Measurements from ENCODE around the gene LAMA5.

LAMA5 gene

GRCh38 chr20:62392077-62392418 lies 24.9 kb upstream of the LAMA5 start:
- Histone ChIP-seq H3K4me1 (ENCODE audit: insufficient read depth, low read length) (peaks cover 9% of the 10 kb centered on the region), H3K4me3 (ENCODE audit: low read depth in 1 of 2, low read length in 2 of 2) (no peak overlapping the region), H3K27me3 (ENCODE audit: control insufficient read depth in 1 of 2, insufficient read depth in 2 of 2, low read length in 2 of 2) (no peaks in the 10 kb centered on the region), H3K36me3 (ENCODE audit: insufficient read depth, low read length) (peaks cover 26% of the 10 kb centered on the region), H3K9ac (ENCODE audit: low read length) (no peak overlapping the region), H3K27ac (ENCODE audit: low read depth, low read length) (no peak overlapping the region), H3K9me3 (ENCODE audit: low read length) (no peaks in the 10 kb centered on the region)

GRCh38 chr20:62391165-62392076 lies 24.3 kb upstream of the LAMA5 start:
- no peaks in the 10 kb centered on the region for H3K27me3 ChIP-seq (ENCODE audit: control insufficient read depth in 1 of 2, insufficient read depth in 2 of 2, low read length in 2 of 2)
- H3K9me3 ChIP-seq (ENCODE audit: low read length): no peaks in the 10 kb centered on the region
- H3K9ac ChIP-seq (ENCODE audit: low read length): no peak overlapping the region
- H3K4me1 ChIP-seq (ENCODE audit: insufficient read depth, low read length): peaks cover 9% of the 10 kb centered on the region
- no peak overlapping the region for H3K4me3 ChIP-seq (ENCODE audit: low read depth in 1 of 2, low read length in 2 of 2)
- H3K36me3 ChIP-seq (ENCODE audit: insufficient read depth, low read length): peaks cover 26% of the 10 kb centered on the region
- no peak overlapping the region for H3K27ac ChIP-seq (ENCODE audit: low read depth, low read length)

GRCh38 chr20:62390317-62391164 lies 23.4 kb upstream of the LAMA5 start:
- no peak overlapping the region for H3K27ac ChIP-seq (ENCODE audit: low read depth, low read length)
- no peaks in the 10 kb centered on the region for H3K9me3 ChIP-seq (ENCODE audit: low read length)
- peaks cover 26% of the 10 kb centered on the region for H3K36me3 ChIP-seq (ENCODE audit: insufficient read depth, low read length)
- peaks cover 14% of the 10 kb centered on the region for H3K4me1 ChIP-seq (ENCODE audit: insufficient read depth, low read length)
- no peak overlapping the region for H3K9ac ChIP-seq (ENCODE audit: low read length)
- no peak overlapping the region for H3K4me3 ChIP-seq (ENCODE audit: low read depth in 1 of 2, low read length in 2 of 2)
- H3K27me3 ChIP-seq (ENCODE audit: control insufficient read depth in 1 of 2, insufficient read depth in 2 of 2, low read length in 2 of 2): no peaks in the 10 kb centered on the region

DNA sequence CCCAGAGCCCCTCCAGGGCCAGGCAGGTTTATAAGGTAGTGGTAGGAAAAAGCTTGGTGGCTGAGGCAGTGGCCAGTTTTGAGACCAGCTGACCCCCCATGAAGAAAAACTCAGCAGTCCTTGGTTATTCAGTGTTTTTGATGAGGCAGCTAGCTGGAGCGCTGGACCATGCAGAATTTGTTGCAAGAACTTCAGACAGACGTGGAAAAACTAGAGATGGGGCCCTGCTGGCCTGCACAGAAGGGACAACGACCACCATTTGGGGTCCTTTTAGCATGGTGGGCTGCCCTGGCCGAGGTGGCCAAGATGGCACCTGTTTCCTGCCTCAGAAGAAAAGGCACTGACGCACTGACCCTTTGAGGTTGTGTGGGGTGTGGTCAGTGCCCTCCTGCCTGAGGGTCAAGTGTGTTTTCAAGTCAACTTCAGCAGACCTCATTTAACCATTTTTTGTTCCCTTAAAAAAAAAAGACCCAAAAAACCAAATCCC lies 22.5 kb upstream of the LAMA5 start:
- H3K9ac ChIP-seq (ENCODE audit: low read length): no peak overlapping the region
- H3K9me3 ChIP-seq (ENCODE audit: low read length): no peaks in the 10 kb centered on the region
- H3K27me3 ChIP-seq (ENCODE audit: control insufficient read depth in 1 of 2, insufficient read depth in 2 of 2, low read length in 2 of 2): no peaks in the 10 kb centered on the region
- no peak overlapping the region for H3K27ac ChIP-seq (ENCODE audit: low read depth, low read length)
- no peak overlapping the region for H3K4me3 ChIP-seq (ENCODE audit: low read depth in 1 of 2, low read length in 2 of 2)
- peaks cover 26% of the 10 kb centered on the region for H3K36me3 ChIP-seq (ENCODE audit: insufficient read depth, low read length)
- peaks cover 14% of the 10 kb centered on the region for H3K4me1 ChIP-seq (ENCODE audit: insufficient read depth, low read length)

DNA sequence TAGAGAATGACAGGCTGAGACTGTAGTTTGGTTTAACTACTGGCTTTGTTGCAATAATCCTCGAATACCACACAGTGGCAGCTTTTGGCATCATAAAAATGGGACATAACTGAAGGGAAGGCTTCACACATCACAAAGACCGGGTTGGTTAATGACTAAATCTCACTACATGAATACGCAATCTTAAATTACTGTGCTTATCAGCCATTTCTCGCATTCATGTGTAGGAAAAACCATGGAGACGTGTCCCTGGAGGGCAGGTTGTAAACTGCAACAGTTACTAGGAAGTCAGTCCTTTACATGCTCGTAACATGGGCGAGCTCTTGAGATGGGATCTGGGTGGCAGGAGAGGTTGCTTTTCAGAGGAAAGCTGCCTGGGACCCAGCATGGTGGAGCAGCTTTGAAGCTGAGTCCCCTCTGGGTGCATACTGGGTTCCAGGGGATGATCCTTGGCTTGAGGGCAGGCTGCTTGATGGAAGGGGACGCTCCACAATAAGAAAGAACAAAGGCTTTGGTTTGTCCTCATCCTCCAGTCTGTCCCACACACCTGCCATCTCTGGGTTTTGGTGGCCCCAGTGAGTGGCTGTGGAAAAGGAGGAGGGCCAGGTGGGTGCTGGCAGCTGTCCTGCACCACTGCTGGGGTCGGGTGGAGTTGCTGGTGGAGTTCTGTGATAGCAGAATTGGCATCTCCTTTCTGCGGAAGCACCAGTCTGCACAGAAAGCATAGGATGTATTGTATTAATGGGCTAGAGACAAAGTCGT lies 21.9 kb upstream of the LAMA5 start:
- Histone ChIP-seq H3K27me3 (ENCODE audit: control insufficient read depth in 1 of 2, insufficient read depth in 2 of 2, low read length in 2 of 2) (no peaks in the 10 kb centered on the region), H3K4me1 (ENCODE audit: insufficient read depth, low read length) (peaks cover 14% of the 10 kb centered on the region), H3K9ac (ENCODE audit: low read length) (no peak overlapping the region), H3K4me3 (ENCODE audit: low read depth in 1 of 2, low read length in 2 of 2) (no peak overlapping the region), H3K27ac (ENCODE audit: low read depth, low read length) (no peak overlapping the region), H3K36me3 (ENCODE audit: insufficient read depth, low read length) (peaks cover 26% of the 10 kb centered on the region), H3K9me3 (ENCODE audit: low read length) (no peaks in the 10 kb centered on the region)

DNA sequence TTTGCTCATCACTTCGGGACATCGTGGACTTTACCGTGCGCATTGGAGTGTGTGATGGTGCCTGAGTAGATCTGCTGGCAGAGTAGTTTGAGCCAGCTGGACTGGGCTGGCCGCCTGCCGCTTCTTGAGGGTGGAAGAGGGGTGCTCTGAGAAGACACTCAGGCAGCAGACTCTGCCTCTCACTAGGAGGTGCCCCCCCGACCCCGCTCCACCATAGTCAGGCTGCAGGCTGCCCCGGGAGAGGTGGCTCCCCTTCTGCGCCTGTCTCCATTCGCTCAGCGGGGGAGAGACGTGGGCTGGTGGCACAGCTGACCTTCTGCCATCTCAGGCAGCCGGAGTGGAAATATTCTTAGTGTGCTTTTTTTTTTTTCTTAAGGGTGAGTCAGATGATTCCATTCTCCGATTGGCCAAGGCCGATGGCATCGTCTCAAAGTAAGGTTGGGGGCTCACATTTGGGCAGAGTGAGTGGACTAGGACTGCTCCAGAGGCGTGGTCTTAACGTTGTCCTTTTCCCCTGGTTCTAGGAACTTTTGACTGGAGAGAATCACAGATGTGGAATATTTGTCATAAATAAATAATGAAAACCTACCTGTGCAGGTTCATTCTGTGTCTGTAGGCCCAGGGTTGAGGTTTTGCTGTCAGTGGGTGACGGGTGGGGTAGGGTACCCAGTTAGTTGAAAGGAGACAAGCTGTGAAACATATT lies 21.0 kb upstream of the LAMA5 start:
- Histone ChIP-seq H3K9ac (ENCODE audit: low read length) (peak overlapping the region; percentile 89), H3K36me3 (ENCODE audit: insufficient read depth, low read length) (peaks cover 21% of the 10 kb centered on the region), H3K27ac (ENCODE audit: low read depth, low read length) (peak overlapping the region; percentile 91), H3K27me3 (ENCODE audit: control insufficient read depth in 1 of 2, insufficient read depth in 2 of 2, low read length in 2 of 2) (no peaks in the 10 kb centered on the region), H3K4me1 (ENCODE audit: insufficient read depth, low read length) (peaks cover 14% of the 10 kb centered on the region), H3K4me3 (ENCODE audit: low read depth in 1 of 2, low read length in 2 of 2) (peak overlapping the region; percentile 88 to 95), H3K9me3 (ENCODE audit: low read length) (no peaks in the 10 kb centered on the region)

DNA sequence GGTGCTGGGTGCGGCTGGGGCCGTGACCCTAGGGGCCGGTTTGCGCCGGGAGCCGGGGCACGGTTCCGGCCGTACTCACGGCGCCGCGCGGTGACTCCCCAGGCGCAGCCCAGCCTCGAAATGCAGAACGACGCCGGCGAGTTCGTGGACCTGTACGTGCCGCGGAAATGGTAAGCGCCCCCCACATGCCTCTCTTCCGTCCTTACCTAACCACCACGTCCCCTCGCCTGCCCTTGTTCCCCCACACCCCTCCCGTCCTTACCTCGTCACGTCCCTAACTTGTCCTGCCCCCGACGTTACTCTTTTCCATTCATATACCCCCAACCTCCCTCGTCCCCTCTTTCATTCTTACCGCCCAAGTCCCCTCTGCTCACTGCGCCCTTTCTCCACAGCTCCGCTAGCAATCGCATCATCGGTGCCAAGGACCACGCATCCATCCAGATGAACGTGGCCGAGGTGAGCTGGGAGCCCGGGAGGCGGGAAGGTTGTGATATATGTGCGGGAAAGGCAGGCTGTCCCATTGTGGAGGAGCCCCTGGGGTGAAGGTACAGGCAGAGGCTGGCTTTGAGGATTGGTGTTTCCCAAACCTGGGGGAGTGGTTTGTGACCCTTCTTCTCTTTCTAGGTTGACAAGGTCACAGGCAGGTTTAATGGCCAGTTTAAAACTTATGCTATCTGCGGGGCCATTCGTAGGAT lies 20.3 kb upstream of the LAMA5 start:
- Histone ChIP-seq H3K27ac (ENCODE audit: low read depth, low read length) (peak overlapping the region; percentile 91), H3K36me3 (ENCODE audit: insufficient read depth, low read length) (peaks cover 19% of the 10 kb centered on the region), H3K9ac (ENCODE audit: low read length) (peak overlapping the region; percentile 89), H3K27me3 (ENCODE audit: control insufficient read depth in 1 of 2, insufficient read depth in 2 of 2, low read length in 2 of 2) (no peaks in the 10 kb centered on the region), H3K4me3 (ENCODE audit: low read depth in 1 of 2, low read length in 2 of 2) (peak overlapping the region; percentile 88 to 95), H3K4me1 (ENCODE audit: insufficient read depth, low read length) (peaks cover 20% of the 10 kb centered on the region), H3K9me3 (ENCODE audit: low read length) (no peaks in the 10 kb centered on the region)

GRCh38 chr20:62386383-62387218 lies 19.5 kb upstream of the LAMA5 start, which contains the start of gene RPS21:
Gene RPS21 (plus strand): TSS chr20:62387103. CDS start chr20:62387339, 236 bp downstream.
- Histone ChIP-seq H3K27me3 (ENCODE audit: control insufficient read depth in 1 of 2, insufficient read depth in 2 of 2, low read length in 2 of 2) (no peaks in the 10 kb centered on the region), H3K4me1 (ENCODE audit: insufficient read depth, low read length) (peaks cover 22% of the 10 kb centered on the region), H3K4me3 (ENCODE audit: low read depth in 1 of 2, low read length in 2 of 2) (peak within 1 kb of the TSS; percentile 88 to 95)

DNA sequence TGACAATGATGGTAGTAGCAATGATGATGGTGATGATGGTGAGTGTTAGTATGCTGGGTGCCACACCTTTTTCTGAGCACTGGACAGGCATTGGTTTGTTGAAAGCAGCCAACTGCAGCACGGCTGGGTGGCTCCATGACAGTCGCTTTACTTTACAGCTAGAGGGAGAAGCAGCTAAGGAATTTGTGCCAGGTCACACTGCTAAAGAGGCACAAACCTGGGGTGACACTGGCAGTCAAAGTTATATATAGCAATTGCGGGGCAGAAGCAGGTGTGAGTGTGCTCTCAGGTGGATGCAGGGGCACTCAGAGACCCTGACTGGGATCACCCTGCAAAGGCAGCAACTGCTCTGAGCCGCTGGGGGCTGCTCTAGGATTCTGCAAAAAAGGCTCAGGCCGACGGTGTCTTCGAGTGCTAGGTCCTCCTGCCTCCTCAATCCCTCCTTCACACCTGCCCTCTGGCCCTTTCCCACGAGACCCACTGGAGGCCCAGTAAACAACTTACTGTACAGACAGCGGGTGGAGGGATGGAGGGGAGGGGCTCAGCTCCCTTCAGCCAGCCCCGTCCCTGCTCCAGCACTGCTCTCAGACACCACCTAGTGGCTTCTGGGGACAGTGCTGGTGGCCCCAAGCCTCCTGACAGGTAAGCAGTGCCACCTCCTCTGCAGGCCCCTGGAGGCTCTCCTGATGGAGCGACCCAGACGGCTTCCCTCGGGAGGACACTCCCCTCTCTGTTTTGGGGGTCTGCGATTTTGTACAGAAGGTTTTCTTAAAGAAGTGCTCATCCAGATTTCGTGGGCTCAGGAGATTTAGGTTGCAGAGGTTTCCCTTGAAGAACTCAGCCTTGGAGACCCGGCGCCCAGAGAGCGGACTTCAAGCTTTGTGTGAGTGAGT lies 15.4 kb upstream of the LAMA5 start:
- Histone ChIP-seq H3K9ac (ENCODE audit: low read length) (no peak overlapping the region), H3K9me3 (ENCODE audit: low read length) (no peaks in the 10 kb centered on the region), H3K27me3 (ENCODE audit: control insufficient read depth in 1 of 2, insufficient read depth in 2 of 2, low read length in 2 of 2) (no peaks in the 10 kb centered on the region), H3K4me1 (ENCODE audit: insufficient read depth, low read length) (peaks cover 29% of the 10 kb centered on the region), H3K27ac (ENCODE audit: low read depth, low read length) (no peak overlapping the region), H3K36me3 (ENCODE audit: insufficient read depth, low read length) (no peaks in the 10 kb centered on the region), H3K4me3 (ENCODE audit: low read depth in 1 of 2, low read length in 2 of 2) (no peak overlapping the region)

More at GRCh38 chr20:62386383-62387218, 19.5 kb upstream of the LAMA5 start, which contains the start of gene RPS21:
- peaks cover 19% of the 10 kb centered on the region for H3K36me3 ChIP-seq (ENCODE audit: insufficient read depth, low read length)
- H3K9ac ChIP-seq (ENCODE audit: low read length): peak within 1 kb of the TSS; percentile 89
- peak within 1 kb of the TSS; percentile 91 for H3K27ac ChIP-seq (ENCODE audit: low read depth, low read length)
- no peaks in the 10 kb centered on the region for H3K9me3 ChIP-seq (ENCODE audit: low read length)
